Measurements from ENCODE around the gene SLX4. TPM values are rescaled to one million over a fixed set of nuclear protein-coding genes. Genes with fewer than 3 reads are reported as not detected.
A peak's percentile ranks its signal among the peaks of the same experiment; 100 is the strongest.

Gene SLX4
- total and polyA plus RNA-seq, 7 donors: 0.87 to 4.1 (median 2.5) TPM

DNA sequence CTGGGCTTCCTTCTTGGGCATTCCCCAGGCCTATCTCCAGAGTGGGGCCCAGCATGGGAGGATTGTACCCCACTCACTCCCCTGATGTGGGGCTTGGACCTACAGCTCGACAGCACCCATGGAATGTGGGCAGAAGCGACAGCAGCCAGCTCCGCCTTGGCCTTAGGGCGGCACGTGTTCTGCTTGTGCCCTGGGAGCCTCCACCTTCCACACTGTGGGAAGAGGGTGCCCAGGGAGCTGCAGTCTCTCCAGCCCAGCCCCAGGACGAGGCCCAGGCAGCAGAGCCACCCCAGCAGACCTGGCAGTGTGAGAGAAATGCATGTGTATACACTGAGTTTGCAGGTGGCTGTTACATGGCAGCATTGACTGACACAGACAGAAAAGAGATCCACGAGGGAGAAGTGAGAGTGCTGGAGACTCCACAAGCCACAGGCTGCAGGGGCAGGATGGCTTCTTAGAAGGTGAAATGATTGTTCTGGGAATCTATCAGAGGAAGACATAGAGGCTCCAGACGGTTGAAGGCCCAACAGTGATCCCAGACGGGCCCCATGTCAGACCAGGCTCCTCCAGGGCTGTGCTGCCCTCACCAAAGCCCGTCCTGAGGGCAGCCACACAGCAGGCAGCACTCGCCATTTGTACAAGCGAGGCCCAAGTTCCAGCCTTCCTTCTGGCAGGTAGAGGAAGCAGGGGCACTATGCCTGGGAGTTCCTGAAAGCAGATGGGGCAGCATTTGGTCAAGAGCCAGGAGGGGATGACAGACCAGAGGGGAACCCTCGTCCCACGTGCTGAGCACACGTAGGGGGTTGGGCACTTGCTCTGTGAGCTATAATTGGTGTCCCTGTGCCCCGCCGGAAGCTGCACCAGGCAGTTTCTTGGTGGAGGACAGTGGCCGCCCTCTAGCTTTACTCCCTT is 40.3 kb upstream of the SLX4 start:
- Histone ChIP-seq H3K4me3 (no peak overlapping the region), H3K4me1 (peaks cover 3% of the 10 kb centered on the region), H3K27me3 (ENCODE audit: insufficient read depth in 3 of 3, low read length in 2 of 3) (no peaks in the 10 kb centered on the region), H3K36me3 (ENCODE audit: insufficient read depth in 1 of 2, low read depth in 1 of 2) (peaks cover 0 to 38% of the 10 kb centered on the region in 2 donors), H3K27ac (no peak overlapping the region), H3K9me3 (no peaks in the 10 kb centered on the region)
- 68 to 77% (median 74%) methylated on average over 18 of the region's 18 CpGs for WGBS, 3 donors
- TF ChIP-seq, protein P1, sequence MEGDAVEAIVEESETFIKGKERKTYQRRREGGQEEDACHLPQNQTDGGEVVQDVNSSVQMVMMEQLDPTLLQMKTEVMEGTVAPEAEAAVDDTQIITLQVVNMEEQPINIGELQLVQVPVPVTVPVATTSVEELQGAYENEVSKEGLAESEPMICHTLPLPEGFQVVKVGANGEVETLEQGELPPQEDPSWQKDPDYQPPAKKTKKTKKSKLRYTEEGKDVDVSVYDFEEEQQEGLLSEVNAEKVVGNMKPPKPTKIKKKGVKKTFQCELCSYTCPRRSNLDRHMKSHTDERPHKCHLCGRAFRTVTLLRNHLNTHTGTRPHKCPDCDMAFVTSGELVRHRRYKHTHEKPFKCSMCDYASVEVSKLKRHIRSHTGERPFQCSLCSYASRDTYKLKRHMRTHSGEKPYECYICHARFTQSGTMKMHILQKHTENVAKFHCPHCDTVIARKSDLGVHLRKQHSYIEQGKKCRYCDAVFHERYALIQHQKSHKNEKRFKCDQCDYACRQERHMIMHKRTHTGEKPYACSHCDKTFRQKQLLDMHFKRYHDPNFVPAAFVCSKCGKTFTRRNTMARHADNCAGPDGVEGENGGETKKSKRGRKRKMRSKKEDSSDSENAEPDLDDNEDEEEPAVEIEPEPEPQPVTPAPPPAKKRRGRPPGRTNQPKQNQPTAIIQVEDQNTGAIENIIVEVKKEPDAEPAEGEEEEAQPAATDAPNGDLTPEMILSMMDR (IDR thresholded peaks at IDR 0.05): no peak
- intact Hi-C loops (cut with DNase I): no loop called here
- peak in 1 of 4 donors; percentile 49 for ATAC-seq
- DNase-seq: no peak

- no peak overlapping the region for H3K27ac ChIP-seq
- H3K4me3 ChIP-seq: no peak overlapping the region
- H3K27me3 ChIP-seq (ENCODE audit: insufficient read depth in 3 of 3, low read length in 2 of 3): no peaks in the 10 kb centered on the region
- ATAC-seq (no peak), DNase-seq (no peak)
- no peaks in the 10 kb centered on the region for H3K9me3 ChIP-seq
- 86 to 89% (median 89%) methylated on average over 13 of the region's 13 CpGs for WGBS, 3 donors
- peaks cover 0 to 31% of the 10 kb centered on the region in 2 donors for H3K36me3 ChIP-seq (ENCODE audit: insufficient read depth in 1 of 2, low read depth in 1 of 2)
- TF ChIP-seq, protein P1 (IDR thresholded peaks at IDR 0.05): no peak
- H3K4me1 ChIP-seq: peaks cover 13% of the 10 kb centered on the region
- intact Hi-C loops (cut with DNase I): no loop called here
Measured at GRCh38 chr16:3650631-3651265, 39.3 kb upstream of the SLX4 start.

DNA sequence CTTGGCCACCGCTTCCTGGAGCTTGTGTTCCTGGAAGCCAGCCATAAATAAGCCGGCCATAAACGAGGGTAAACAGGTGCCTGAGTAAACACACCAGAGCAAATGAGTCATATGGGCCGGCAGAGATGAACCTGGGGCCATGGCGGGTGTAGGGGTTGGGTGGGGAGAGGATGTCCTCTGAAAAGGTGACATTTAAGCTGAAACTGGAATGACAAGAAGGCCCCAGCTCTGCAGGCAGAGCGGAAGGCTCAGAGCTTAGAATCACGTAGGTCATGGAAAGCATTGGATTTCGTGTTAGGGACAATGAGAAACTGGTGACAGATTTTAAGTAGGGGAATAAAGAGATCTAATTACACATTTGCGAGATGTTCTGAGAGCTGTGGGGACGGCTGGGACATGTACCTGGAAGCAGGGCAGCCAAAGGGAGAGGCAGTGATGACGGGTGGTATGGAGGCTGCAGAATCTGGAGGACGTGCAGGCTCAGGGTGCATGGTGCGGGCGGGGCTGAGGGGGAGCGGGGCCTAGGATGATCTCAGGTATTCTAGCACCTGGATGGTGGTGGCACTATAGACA is 35.0 kb upstream of the SLX4 start:
- DNase-seq (no peak), ATAC-seq (peak; percentile 83 to 91 (median 90))
- TF ChIP-seq, protein P1 (IDR thresholded peaks at IDR 0.05): no peak
- H3K4me1 ChIP-seq: peaks cover 15% of the 10 kb centered on the region
- peaks cover 0 to 19% of the 10 kb centered on the region in 2 donors for H3K36me3 ChIP-seq (ENCODE audit: insufficient read depth in 1 of 2, low read depth in 1 of 2)
- no peak overlapping the region for H3K4me3 ChIP-seq
- H3K9me3 ChIP-seq: no peaks in the 10 kb centered on the region
- intact Hi-C loops (cut with DNase I): no loop called here
- 29 to 43% (median 42%) methylated on average over 15 of the region's 15 CpGs for WGBS, 3 donors
- H3K27ac ChIP-seq: peak overlapping the region; percentile 72
- no peaks in the 10 kb centered on the region for H3K27me3 ChIP-seq (ENCODE audit: insufficient read depth in 3 of 3, low read length in 2 of 3)

DNA sequence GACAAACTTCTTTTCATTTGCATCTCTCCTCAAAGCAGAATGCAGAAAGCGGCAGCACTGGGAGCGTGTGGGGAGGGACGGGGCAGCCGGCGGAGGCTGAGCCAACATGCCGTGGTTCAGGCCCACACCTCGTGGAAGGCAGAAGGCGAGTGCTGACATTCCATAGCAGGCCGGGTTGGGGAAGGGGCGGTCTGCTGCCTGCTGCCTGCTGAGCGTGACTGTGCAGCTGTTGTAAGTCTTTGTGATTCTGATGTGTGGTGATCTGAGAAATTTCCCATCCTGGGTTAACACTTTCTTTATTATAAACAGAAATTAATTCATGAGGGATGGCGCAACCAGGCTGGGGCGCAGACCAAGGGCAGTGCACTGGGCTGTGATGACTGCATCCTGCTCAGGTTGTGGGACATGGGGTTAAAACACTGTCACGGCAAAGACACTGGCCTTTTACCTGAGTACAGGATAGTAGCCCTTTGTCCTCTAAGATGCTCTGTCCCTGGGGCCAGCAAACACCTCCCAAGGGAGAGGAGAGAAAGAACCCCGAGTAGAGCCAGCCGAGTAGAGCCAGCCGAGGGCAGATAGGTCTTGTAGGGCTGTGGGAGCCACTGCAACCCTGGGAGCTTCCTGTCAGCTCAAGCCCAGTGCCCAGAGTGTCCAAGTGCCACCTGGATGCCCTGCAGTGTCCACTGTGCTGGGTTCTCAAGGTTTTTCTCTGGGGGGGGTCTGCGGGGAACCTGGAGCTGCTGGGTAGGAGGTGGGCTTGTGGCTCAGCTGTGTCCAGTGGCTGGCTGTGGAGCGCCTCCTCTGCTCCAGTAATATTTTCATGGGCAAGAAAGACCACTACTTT is 34.3 kb upstream of the SLX4 start:
- peaks cover 0 to 19% of the 10 kb centered on the region in 2 donors for H3K36me3 ChIP-seq (ENCODE audit: insufficient read depth in 1 of 2, low read depth in 1 of 2)
- 52 to 66% (median 58%) methylated on average over 19 of the region's 19 CpGs for WGBS, 3 donors
- H3K27ac ChIP-seq: peak overlapping the region; percentile 72
- TF ChIP-seq, protein P1 (IDR thresholded peaks at IDR 0.05): no peak
- DNase-seq: no peak
- peak; percentile 34 to 56 (median 44) for ATAC-seq
- H3K27me3 ChIP-seq (ENCODE audit: insufficient read depth in 3 of 3, low read length in 2 of 3): no peaks in the 10 kb centered on the region
- intact Hi-C loops (cut with DNase I): no loop called here
- H3K9me3 ChIP-seq: no peaks in the 10 kb centered on the region
- peaks cover 15% of the 10 kb centered on the region for H3K4me1 ChIP-seq
- no peak overlapping the region for H3K4me3 ChIP-seq
